A549 treated with AZD9567 at 1 μM for 4 hours (cell line): ENCODE measurements around the gene LAMTOR5. TPM values are rescaled to one million over a fixed set of nuclear protein-coding genes. Genes with fewer than 3 reads are reported as not detected.

Source experiments
- total RNA-seq: library from RNA; stranded (reverse); fragments of 200-300 nt; extraction: Qiagen RNA extraction; gene quantifications from 5 replicates; pipeline ENCODE4 v1.2.3, GENCODE V29; 2022; ENCODE audit not compliant: insufficient read depth

LAMTOR5 gene
- total RNA-seq = 176 to 191 TPM (median 185 TPM) in 5 replicates

DNA sequence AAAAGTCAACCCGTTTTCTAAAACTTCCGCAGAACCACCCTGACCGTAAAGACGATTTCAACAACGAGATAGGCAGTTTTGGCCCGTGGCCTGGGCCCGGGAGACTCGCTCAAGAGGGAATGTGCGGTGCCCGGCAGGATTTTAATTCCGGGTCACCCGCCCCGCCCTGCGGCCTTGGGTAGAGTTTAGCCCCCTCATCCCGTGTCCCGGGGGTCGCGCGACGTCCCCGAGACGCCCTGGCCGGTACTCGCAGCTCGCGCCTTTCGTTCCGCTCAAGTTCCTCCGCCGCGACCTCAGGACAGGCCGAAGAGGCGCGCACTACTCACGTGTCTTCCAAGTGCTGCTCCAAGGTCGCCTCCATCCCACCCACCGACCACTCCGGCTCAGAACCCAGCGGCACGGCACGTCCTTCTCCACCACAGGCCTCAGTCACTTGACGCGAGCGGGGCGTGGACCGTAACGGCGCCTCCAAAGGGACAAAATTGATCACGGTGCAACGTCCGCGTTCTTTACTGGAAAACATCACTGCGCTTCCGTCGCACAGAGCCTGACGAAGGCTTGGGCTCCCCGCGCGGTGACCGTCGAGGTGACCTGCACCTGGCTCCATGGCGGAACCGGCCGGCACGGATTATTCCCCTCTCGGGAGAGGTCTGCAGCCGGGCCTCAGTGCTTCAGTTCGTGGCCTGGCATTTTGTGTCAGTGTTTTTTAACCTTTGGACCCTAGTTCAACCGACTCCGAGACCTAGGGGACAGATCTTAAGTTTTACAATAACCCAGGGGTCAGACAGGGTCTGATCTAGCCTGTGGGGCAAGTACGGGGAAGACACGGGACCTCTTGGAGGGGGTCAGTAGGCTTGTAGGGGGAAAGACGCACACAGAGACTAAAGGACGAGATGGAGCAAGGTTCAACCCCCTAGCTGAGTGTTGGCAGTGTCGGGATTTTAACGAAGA is at the start of gene LAMTOR5:
Gene LAMTOR5, minus strand, starts transcription at position 435 of the 951 bp plus-strand sequence. Its CDS starts 74 bp downstream, at position 361.

DNA sequence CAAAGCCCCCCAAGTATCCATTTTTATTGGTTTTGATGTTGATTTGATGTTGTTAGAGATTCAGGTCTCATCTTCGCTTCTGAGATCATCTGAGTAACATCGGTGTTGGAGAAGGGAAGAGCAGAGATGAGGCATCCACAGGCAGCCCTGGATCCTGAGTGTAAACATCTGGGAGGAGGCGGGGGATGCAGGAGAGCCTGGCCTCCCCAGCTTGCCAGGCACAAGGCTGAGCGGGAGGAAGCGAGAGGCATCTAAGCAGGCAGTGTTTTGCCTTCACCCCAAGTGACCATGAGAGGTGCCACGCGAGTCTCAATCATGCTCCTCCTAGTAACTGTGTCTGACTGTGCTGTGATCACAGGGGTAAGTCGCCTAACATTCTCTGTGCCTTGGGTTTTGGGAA is 43.4 kb upstream of the LAMTOR5 start, which contains the start of gene PROK1:
Gene PROK1, plus strand, starts transcription at position 221 of the 400 bp plus-strand sequence. Its CDS starts 68 bp downstream, at position 289.

DNA sequence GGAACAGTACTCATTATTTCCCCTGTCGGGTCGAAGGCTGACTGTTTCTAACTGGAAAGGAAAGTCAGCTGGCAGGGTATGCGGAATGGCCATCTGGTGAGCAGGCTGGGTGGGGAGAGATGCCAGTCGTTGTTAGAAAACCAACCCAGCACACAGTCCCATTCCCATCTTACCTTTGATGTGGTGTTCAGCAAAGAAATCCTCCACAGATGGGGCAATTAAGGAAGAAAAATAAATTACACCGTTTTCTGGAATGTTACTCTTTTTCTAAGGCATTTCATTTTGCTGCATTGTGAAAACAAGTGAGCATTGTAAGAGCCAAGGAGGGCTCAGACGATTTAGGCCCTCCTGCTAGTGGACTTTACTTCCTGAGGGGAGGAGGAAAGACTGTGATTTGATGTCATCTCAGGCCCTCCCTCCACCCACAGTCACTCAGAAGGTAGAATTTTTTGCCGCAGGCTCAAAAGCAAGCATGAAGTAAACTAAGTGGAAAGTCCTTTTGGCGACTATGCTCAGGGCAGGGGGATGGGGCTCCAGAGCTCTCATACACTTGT is 16.7 kb downstream of the LAMTOR5 start, which contains the start of gene SLC16A4:
Gene SLC16A4, minus strand, starts transcription at position 335 of the 554 bp plus-strand sequence. CDS start 1,703 bp downstream, outside the sequence.

Other genes with a start within 250 kb of the LAMTOR5 start
- gene KCNC4, start 197.4 kb downstream of the LAMTOR5 start, total RNA-seq = 2.1 to 3.3 TPM (median 3.1 TPM) in 5 replicates
- gene RBM15, start 68.3 kb downstream of the LAMTOR5 start, total RNA-seq = 7.5 to 10.1 TPM (median 8.6 TPM) in 5 replicates
- 25.4 to 34.3 TPM (median 28.5 TPM) in 5 replicates for gene SLC16A4, start 16.7 kb downstream of the LAMTOR5 start, total RNA-seq
- not detected in 5 replicates for gene PROK1, start 43.5 kb upstream of the LAMTOR5 start, total RNA-seq
- gene KCNA10, start 111.5 kb upstream of the LAMTOR5 start, total RNA-seq = not detected in 5 replicates
- 0.02 to 0.04 TPM in 2 of 5 replicates, not detected in the others for gene KCNA2, start 198.7 kb upstream of the LAMTOR5 start, total RNA-seq